ENCODE results near the gene DQX1.

The DQX1 gene

GRCh38 chr2:74532222-74532621, 6.2 kb upstream of the DQX1 start:
- no peak for DNase-seq

GRCh38 chr2:74531666-74532065, 5.6 kb upstream of the DQX1 start:
- Mint-ChIP-seq H3K4me1 (peaks cover 44% of the 10 kb centered on the region), H3K36me3 (peaks cover 42% of the 10 kb centered on the region)

More at GRCh38 chr2:74532222-74532621, 6.2 kb upstream of the DQX1 start:
- no peaks in the 10 kb centered on the region for H3K9me3 Mint-ChIP-seq
- H3K27ac Mint-ChIP-seq: peak overlapping the region; percentile 8
- CTCF ChIA-PET: interaction anchor here (0.5 to 5.8 kb wide), 34 partner anchors 8 to 713 kb away, joined by 3 to 104 read pairs (median 4); partner anchors contain the start of genes C2orf81, CCDC142, MRPL53 and TTC31
- H3K27me3 Mint-ChIP-seq: peaks cover 11% of the 10 kb centered on the region
- peaks cover 37% of the 10 kb centered on the region for H3K36me3 Mint-ChIP-seq
- peaks cover 39% of the 10 kb centered on the region for H3K4me1 Mint-ChIP-seq
- peak overlapping the region; percentile 42 for H3K4me3 Mint-ChIP-seq

DNA sequence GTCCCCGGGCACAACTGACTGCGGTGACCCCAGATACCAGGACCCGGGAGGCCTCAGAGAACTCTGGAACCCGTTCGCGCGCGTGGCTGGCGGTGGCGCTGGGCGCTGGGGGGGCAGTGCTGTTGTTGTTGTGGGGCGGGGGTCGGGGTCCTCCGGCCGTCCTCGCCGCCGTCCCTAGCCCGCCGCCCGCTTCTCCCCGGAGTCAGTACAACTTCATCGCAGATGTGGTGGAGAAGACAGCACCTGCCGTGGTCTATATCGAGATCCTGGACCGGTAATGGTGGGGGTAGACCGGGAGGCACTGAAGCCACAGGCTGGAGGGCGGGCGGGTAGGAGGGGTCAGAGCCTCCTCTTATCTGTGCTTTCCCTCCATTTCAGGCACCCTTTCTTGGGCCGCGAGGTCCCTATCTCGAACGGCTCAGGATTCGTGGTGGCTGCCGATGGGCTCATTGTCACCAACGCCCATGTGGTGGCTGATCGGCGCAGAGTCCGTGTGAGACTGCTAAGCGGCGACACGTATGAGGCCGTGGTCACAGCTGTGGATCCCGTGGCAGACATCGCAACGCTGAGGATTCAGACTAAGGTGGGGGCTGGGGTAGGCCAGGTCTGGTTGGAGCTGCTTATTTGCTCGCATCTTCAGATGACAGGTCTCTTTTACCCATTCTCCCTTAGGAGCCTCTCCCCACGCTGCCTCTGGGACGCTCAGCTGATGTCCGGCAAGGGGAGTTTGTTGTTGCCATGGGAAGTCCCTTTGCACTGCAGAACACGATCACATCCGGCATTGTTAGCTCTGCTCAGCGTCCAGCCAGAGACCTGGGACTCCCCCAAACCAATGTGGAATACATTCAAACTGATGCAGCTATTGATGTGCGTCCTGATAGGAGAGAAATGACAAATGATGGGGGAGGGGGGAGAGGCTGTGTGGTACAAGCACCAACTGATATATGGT, 4.5 kb upstream of the DQX1 start:
- peak overlapping the region; percentile 94 for H3K27ac Mint-ChIP-seq
- DNase-seq: peak; percentile 66
- H3K36me3 Mint-ChIP-seq: peaks cover 52% of the 10 kb centered on the region

More at GRCh38 chr2:74531666-74532065, 5.6 kb upstream of the DQX1 start:
- no peak for DNase-seq
- Mint-ChIP-seq H3K27me3 (peaks cover 6% of the 10 kb centered on the region), H3K27ac (peak overlapping the region; percentile 8), H3K9me3 (no peaks in the 10 kb centered on the region), H3K4me3 (peak overlapping the region; percentile 96)
- CTCF ChIA-PET: interaction anchor here (0.5 to 5.8 kb wide), 36 partner anchors 9 to 712 kb away, joined by 3 to 104 read pairs (median 4); partner anchors contain the start of genes C2orf81, CCDC142, MRPL53 and TTC31

GRCh38 chr2:74529357-74530238, 3.6 kb upstream of the DQX1 start, which contains the start of the genes AUP1 and HTRA2:
AUP1 (minus strand) TSS chr2:74529706; CDS start chr2:74529629, 77 bp downstream.
HTRA2 (plus strand) TSS chr2:74529933; CDS start chr2:74530007, 74 bp downstream.
- H3K36me3 Mint-ChIP-seq: peaks cover 55% of the 10 kb centered on the region
- DNase-seq: peak; percentile 94
- peak within 1 kb of the TSS; percentile 96 for H3K4me3 Mint-ChIP-seq
- CTCF ChIA-PET: interaction anchor here (1.0 to 5.8 kb wide), 6 partner anchors 17 to 59 kb away, joined by 3 to 86 read pairs (median 6); partner anchors contain the start of genes CCDC142 and TTC31
- peaks cover 51% of the 10 kb centered on the region for H3K4me1 Mint-ChIP-seq
- no peaks in the 10 kb centered on the region for H3K9me3 Mint-ChIP-seq
- no peaks in the 10 kb centered on the region for H3K27me3 Mint-ChIP-seq
- peak within 1 kb of the TSS; percentile 94 for H3K27ac Mint-ChIP-seq

More for the DNA sequence above, 4.5 kb upstream of the DQX1 start:
- H3K27me3 Mint-ChIP-seq: no peaks in the 10 kb centered on the region
- peaks cover 51% of the 10 kb centered on the region for H3K4me1 Mint-ChIP-seq
- no peaks in the 10 kb centered on the region for H3K9me3 Mint-ChIP-seq
- CTCF ChIA-PET: interaction anchor here (0.8 to 5.8 kb wide), 13 partner anchors 9 to 281 kb away, joined by 3 to 104 read pairs (median 4); partner anchors contain the start of genes CCDC142 and TTC31
- peak overlapping the region; percentile 96 for H3K4me3 Mint-ChIP-seq

GRCh38 chr2:74528600-74529356, 2.7 kb upstream of the DQX1 start:
- no peaks in the 10 kb centered on the region for H3K9me3 Mint-ChIP-seq
- CTCF ChIA-PET: interaction anchor here (1.0 to 5.8 kb wide), 5 partner anchors 18 to 60 kb away, joined by 3 to 86 read pairs (median 7); partner anchors contain the start of genes CCDC142 and TTC31
- H3K4me1 Mint-ChIP-seq: peaks cover 51% of the 10 kb centered on the region
- H3K27me3 Mint-ChIP-seq: peaks cover 4% of the 10 kb centered on the region
- peaks cover 53% of the 10 kb centered on the region for H3K36me3 Mint-ChIP-seq
- peak overlapping the region; percentile 94 for H3K27ac Mint-ChIP-seq
- peak overlapping the region; percentile 96 for H3K4me3 Mint-ChIP-seq
- DNase-seq: no peak

DNA sequence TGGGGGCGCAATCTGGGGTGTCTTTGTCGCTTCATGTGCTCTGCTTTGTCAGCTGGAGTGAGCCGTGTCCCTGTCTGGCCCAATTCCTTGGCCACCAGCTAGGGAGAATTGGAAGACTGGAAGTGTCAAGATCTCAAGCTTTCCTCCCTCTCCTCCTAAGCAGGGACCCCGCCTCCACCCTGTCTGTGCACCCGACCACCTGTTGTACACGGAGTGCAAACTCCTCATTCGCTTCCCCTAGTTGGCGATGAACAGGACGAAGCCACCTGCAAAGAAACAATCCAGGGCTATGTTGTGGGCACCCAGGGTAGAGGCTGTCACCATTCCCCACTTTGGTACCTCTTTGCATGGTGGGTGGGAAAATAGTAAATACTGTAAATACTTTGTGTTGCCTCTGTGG, 1.7 kb upstream of the DQX1 start:
- Mint-ChIP-seq H3K36me3 (peaks cover 51% of the 10 kb centered on the region), H3K4me1 (peaks cover 56% of the 10 kb centered on the region), H3K4me3 (peak overlapping the region; percentile 96), H3K27ac (no peak overlapping the region), H3K9me3 (no peaks in the 10 kb centered on the region), H3K27me3 (peaks cover 11% of the 10 kb centered on the region)
- no peak for DNase-seq
- CTCF ChIA-PET: interaction anchor here (1.0 to 1.9 kb wide), 2 partner anchors 59 to 71 kb away, joined by 3 to 7 read pairs; no protein-coding TSS in a partner anchor

- DNase-seq: no peak
- Mint-ChIP-seq H3K9me3 (no peaks in the 10 kb centered on the region), H3K4me3 (no peak overlapping the region), H3K27me3 (peaks cover 21% of the 10 kb centered on the region), H3K27ac (no peak overlapping the region), H3K36me3 (peaks cover 42% of the 10 kb centered on the region), H3K4me1 (peaks cover 50% of the 10 kb centered on the region)
- CTCF ChIA-PET: interaction anchor here (1.0 kb wide), 1 partner anchor 70 kb away, joined by 3 read pairs; no protein-coding TSS in a partner anchor
Measured at GRCh38 chr2:74526649-74527230, 709 bp upstream of the DQX1 start.

DNA sequence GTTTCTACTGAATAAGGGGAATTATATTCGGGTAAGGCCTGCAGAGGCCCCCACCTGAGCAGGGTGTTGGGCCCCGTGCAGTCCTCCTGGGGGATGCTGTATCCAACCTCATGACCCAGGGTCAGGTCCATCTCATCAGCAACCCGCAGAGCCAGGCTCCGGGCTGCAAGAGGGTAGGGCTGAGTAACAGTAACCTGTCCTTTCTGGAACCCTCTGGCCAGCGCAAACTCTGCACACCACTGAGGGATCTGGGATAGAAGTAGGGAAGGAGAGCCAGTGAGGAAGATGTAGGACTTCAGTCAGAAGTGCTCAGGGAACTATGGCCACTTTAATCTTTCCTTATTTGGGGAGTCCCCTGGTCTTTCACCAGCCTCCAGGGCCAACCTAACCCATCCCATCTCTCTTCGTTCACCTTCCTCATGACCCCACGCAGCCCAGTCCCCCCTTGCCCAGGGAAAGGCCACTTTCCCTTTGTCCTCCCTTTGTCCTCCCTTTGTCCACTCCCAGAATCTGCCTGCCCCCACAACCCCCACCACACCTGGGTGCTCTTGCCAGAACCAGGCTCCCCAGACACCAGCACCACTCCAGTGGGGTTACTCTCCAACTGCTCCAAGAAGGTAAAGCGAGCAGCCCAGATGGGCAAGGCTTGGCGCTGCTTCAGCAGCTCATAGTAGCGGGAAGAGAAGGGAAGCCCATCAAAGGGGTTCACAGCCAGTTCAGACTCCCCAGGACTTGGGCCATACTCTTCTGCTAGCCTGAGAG, 895 bp downstream of the DQX1 start:
- no peak for DNase-seq
- H3K9me3 Mint-ChIP-seq: no peaks in the 10 kb centered on the region
- peaks cover 37% of the 10 kb centered on the region for H3K4me1 Mint-ChIP-seq
- peaks cover 37% of the 10 kb centered on the region for H3K36me3 Mint-ChIP-seq
- H3K4me3 Mint-ChIP-seq: no peak overlapping the region
- peaks cover 37% of the 10 kb centered on the region for H3K27me3 Mint-ChIP-seq
- H3K27ac Mint-ChIP-seq: no peak overlapping the region
- CTCF ChIA-PET: no interaction called here

DNA sequence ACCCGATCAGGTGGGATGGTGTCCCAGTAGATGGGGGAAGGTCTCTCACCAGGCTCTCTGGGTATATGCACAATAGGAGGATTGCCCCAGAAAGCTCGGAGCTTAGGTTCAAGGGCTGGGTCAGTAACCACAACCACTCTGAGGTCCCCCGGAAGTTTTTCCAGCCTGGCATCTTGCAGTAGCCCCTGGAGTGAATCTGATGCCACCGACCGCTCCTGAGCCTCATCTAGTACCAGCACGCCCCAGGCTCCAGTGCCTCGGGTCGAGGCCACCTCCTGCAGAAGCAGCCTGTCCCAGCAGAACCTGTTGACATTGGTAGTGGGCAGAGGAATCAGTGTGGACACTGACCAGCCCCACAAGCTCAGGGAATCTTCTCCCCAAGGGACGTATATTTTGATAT, 2.0 kb downstream of the DQX1 start:
- CTCF ChIA-PET: interaction anchor here (1.0 to 2.7 kb wide), 2 partner anchors 9 to 61 kb away, joined by 3 to 12 read pairs; no protein-coding TSS in a partner anchor
- Mint-ChIP-seq H3K36me3 (peaks cover 34% of the 10 kb centered on the region), H3K9me3 (no peaks in the 10 kb centered on the region), H3K4me3 (no peak overlapping the region), H3K4me1 (peaks cover 35% of the 10 kb centered on the region), H3K27me3 (peaks cover 48% of the 10 kb centered on the region), H3K27ac (no peak overlapping the region)
- no peak for DNase-seq

GRCh38 chr2:74522516-74522915, 3.5 kb downstream of the DQX1 start:
- DNase-seq: no peak
- Mint-ChIP-seq H3K4me1 (peaks cover 23% of the 10 kb centered on the region), H3K27me3 (peaks cover 63% of the 10 kb centered on the region), H3K36me3 (peaks cover 22% of the 10 kb centered on the region), H3K4me3 (no peak overlapping the region), H3K9me3 (no peaks in the 10 kb centered on the region), H3K27ac (no peak overlapping the region)
- CTCF ChIA-PET: interaction anchor here (0.9 to 2.7 kb wide), 3 partner anchors 10 to 65 kb away, joined by 3 to 12 read pairs (median 3); no protein-coding TSS in a partner anchor

DNA sequence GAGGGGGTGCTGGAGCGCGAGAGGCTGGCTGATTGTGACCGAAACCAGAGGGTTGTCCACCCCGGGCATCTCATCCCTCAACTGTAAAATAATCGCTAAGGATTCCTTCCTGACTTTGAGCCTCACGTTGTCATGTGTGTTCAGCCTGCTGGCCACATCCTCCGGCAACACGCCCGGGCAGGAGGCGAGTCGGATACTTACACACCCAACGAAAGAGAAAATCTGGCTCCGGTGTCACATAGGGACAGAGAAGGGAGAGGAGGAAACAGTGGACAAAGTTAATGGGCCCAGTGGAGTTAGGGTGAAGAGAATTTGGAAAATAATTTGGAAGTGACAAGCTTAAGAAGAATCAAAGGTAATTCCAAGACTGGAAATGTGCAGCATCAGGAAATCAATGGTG, 9.4 kb downstream of the DQX1 start:
- CTCF ChIA-PET: no interaction called here
- Mint-ChIP-seq H3K4me1 (peaks cover 33% of the 10 kb centered on the region), H3K9me3 (no peaks in the 10 kb centered on the region), H3K27ac (no peak overlapping the region), H3K36me3 (peaks cover 9% of the 10 kb centered on the region), H3K27me3 (peaks cover 99% of the 10 kb centered on the region), H3K4me3 (peak overlapping the region; percentile 71)
- DNase-seq: no peak
